ENCODE measurements around the gene NR1I3. TPM values are rescaled to one million over a fixed set of nuclear protein-coding genes. Genes with fewer than 3 reads are reported as not detected.
A peak's percentile ranks its signal among the peaks of the same experiment; 100 is the strongest.

Gene NR1I3
- total RNA-seq, 4 donors from 2014 or later, result 1.2 TPM; not detected in 3

DNA sequence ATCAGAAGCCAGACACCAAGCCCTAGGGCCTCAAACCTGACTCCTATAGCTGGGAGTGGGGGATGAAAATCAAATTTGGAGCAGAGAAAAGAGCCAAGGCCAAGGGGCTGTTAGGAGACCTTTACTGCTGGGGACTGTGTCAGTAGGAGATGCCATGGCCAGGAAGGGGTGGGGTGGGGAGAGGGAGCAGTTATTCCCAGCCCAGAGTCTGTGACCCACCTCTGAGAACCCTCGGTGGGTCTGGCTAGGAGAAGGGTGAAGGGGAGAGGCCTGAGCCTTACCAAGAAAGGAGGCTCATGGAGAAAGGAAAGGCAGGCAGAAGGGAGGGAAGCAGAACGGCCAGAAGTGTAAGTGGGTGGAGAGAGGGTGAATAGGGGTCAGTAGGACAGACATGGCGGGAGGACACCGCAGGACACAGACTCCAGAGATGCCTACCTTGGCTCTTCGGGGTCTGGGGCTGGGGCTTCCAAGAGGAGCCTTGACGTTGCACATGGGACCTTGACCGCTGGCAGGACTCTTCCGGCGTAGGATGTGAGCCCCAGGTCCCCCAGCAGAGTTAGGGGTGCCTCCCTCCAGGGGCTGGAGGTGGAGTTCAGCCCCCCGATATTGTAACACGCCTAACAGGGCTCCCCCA lies 40.3 kb downstream of the NR1I3 start:
- H3K27me3 ChIP-seq, result no peaks in the 10 kb centered on the region
- peak overlapping the region; percentile 98 for H3K27ac ChIP-seq
- TF ChIP-seq POLR2AphosphoS5 (IDR thresholded peaks at IDR 0.05) (no peak), EP300 (IDR thresholded peaks at IDR 0.05) (no peak), POLR2A (IDR thresholded peaks at IDR 0.05) (no peak)
- TF ChIP-seq, protein P1, sequence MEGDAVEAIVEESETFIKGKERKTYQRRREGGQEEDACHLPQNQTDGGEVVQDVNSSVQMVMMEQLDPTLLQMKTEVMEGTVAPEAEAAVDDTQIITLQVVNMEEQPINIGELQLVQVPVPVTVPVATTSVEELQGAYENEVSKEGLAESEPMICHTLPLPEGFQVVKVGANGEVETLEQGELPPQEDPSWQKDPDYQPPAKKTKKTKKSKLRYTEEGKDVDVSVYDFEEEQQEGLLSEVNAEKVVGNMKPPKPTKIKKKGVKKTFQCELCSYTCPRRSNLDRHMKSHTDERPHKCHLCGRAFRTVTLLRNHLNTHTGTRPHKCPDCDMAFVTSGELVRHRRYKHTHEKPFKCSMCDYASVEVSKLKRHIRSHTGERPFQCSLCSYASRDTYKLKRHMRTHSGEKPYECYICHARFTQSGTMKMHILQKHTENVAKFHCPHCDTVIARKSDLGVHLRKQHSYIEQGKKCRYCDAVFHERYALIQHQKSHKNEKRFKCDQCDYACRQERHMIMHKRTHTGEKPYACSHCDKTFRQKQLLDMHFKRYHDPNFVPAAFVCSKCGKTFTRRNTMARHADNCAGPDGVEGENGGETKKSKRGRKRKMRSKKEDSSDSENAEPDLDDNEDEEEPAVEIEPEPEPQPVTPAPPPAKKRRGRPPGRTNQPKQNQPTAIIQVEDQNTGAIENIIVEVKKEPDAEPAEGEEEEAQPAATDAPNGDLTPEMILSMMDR (IDR thresholded peaks at IDR 0.05), result no peak
- H3K36me3 ChIP-seq, result no peaks in the 10 kb centered on the region
- 38% methylated on average over 11 of the region's 11 CpGs for WGBS
- no peaks in the 10 kb centered on the region for H3K9me3 ChIP-seq
- peak overlapping the region; percentile 45 for H3K4me3 ChIP-seq
- DNase-seq (ENCODE audit: low spot score in 2 of 2), result no peak
- H3K4me1 ChIP-seq, result peaks cover 74% of the 10 kb centered on the region

DNA sequence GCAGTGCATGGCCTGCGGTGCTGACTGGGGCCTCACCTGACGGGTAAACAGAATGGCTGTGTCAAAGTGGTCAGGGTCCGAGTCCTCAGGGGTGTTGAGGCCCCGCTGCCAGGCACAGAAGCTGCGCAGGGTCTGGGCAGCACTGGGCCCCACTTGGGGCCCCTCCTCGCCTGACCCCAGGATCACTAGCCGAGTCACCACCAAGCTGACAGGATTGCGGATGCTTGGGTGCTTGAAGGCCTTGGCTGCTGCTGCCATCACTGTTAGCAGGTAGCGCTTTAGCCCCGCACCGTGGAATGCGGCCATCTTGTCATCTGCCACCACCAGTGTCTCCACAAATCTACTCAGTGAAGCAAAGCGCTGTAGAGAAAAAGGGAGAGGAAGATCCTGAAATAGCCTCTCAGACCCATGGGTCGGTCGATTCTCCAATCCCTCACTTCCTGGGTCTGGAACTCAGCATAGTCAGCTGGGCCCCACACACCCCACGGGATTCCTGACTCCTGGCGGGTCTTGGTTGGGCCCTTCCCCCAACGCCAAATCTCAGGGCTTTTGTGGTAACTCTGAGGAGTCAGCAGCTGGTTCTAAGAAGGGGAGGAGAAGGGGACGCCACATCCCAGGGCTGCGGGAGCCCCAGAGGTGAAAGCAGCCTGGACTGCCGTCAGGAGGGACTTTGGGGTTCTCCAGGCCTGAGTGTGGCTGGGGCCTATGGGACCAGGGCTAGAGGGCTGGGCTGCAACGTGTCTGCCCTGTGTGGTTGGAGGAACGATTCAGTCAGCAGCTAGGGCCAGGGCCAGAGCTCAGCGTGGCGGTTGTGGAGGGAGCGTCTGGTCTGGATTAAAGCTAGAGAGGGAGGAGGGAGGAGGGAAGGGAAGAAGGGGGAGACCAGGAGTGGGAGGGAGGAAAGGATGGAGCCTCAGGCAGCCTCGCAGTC lies 41.2 kb downstream of the NR1I3 start:
- H3K4me3 ChIP-seq, result peak overlapping the region; percentile 45
- WGBS, result 56% methylated on average over 23 of the region's 27 CpGs

DNA sequence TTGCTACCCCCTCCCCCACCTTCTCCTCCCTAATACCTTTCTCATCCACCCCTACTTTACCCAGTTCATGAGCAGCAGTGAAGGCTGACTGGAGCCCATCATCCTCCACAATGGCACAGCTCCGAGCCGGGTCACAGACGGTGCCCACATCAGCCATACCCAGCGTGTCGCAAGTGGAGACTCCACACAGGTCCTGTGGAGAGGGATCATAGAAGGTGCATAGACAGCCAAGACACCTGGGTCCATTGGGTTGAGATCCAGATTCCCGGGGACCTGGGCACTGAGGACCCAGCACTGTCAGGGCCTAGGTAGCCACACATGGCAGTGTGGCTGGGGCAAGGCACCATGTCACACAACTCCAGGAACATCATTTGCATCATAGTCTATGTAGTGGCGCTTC lies 41.9 kb downstream of the NR1I3 start:
- no peak for DNase-seq (ENCODE audit: low spot score in 2 of 2)
- H3K27ac ChIP-seq, result peak overlapping the region; percentile 98
- peaks cover 75% of the 10 kb centered on the region for H3K4me1 ChIP-seq

More for the DNA sequence above, 41.2 kb downstream of the NR1I3 start:
- TF ChIP-seq POLR2A (IDR thresholded peaks at IDR 0.05) (peak in 1 of 2 donors; percentile 22), POLR2AphosphoS5 (IDR thresholded peaks at IDR 0.05) (no peak)
- no peak for DNase-seq (ENCODE audit: low spot score in 2 of 2)
- Histone ChIP-seq H3K36me3 (no peaks in the 10 kb centered on the region), H3K27ac (peak overlapping the region; percentile 98), H3K27me3 (no peaks in the 10 kb centered on the region), H3K4me1 (peaks cover 81% of the 10 kb centered on the region), H3K9me3 (no peaks in the 10 kb centered on the region)

DNA sequence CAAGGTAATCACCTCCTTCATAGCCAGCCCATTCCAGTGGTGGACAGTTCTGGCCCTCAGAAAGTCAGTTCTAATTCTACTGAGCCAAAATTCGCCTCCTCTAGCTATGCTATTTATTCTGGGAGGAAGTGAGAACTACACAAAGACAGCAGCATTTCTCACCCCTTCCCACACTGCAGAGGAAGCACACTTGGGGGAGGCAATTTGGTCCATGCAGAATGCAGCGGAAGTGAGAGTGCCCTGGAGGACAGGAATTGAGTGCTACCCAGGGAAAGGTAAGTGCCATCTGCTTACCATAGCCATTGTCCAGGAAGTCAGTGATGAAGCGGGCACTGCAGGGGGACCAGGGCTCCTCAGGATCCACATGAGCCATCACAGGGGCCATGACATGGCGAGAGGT lies 42.8 kb downstream of the NR1I3 start:
- Histone ChIP-seq H3K27me3 (no peaks in the 10 kb centered on the region), H3K9me3 (no peaks in the 10 kb centered on the region), H3K4me1 (peaks cover 69% of the 10 kb centered on the region), H3K4me3 (no peak overlapping the region), H3K36me3 (no peaks in the 10 kb centered on the region), H3K27ac (no peak overlapping the region)
- TF ChIP-seq EP300 (IDR thresholded peaks at IDR 0.05) (no peak), POLR2AphosphoS5 (IDR thresholded peaks at IDR 0.05) (no peak), POLR2A (IDR thresholded peaks at IDR 0.05) (no peak)
- TF ChIP-seq, protein P1 (IDR thresholded peaks at IDR 0.05), result no peak
- WGBS, result 68% methylated on average over 4 of the region's 4 CpGs
- no peak for DNase-seq (ENCODE audit: low spot score in 2 of 2)

More for the DNA sequence above, 41.9 kb downstream of the NR1I3 start:
- whole genome bisulfite sequencing, result 95% methylated on average over 6 of the region's 7 CpGs
- Histone ChIP-seq H3K9me3 (no peaks in the 10 kb centered on the region), H3K36me3 (no peaks in the 10 kb centered on the region), H3K4me3 (peak overlapping the region; percentile 45), H3K27me3 (no peaks in the 10 kb centered on the region)
- TF ChIP-seq EP300 (IDR thresholded peaks at IDR 0.05), result no peak
- TF ChIP-seq POLR2AphosphoS5 (IDR thresholded peaks at IDR 0.05), result no peak
- TF ChIP-seq, protein P1 (IDR thresholded peaks at IDR 0.05), result no peak
- TF ChIP-seq POLR2A (IDR thresholded peaks at IDR 0.05), result no peak

DNA sequence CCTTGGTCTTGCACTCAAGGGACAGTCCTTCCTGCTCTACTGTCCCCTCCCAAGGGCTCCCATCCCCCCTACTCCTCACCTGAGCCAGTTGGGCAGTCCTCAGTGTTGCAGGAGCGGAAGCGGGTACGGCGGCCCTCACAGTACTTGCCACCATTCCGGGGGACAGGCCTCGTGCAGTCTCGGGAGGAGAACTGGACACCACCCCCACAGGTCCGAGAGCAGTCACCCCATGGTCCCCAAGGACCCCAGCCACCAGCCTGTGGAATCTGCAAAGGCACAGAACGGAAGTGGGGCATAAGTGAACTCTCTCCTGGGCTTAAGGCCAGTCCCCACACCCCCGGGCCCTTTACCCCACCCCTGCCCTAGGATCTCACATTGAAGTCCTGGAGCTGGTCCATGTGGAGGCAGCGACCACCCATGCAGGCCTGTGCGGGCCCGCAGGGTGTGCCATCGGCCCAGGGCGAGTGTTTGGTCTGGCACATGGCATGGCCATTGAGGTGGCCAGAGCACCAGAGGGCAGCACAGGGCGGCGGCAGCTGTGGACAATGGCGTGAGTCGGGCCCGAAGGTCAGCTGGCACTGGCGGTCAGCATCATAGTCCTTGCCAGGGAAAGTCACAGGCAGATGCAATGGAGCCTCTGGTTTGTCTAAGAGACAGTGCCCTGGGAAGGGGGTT lies 44.3 kb downstream of the NR1I3 start:
- H3K36me3 ChIP-seq, result no peaks in the 10 kb centered on the region
- no peak overlapping the region for H3K27ac ChIP-seq
- no peak for DNase-seq (ENCODE audit: low spot score in 2 of 2)
- no peaks in the 10 kb centered on the region for H3K9me3 ChIP-seq
- H3K4me3 ChIP-seq, result no peak overlapping the region
- no peaks in the 10 kb centered on the region for H3K27me3 ChIP-seq
- TF ChIP-seq POLR2AphosphoS5 (IDR thresholded peaks at IDR 0.05) (no peak), POLR2A (IDR thresholded peaks at IDR 0.05) (no peak), EP300 (IDR thresholded peaks at IDR 0.05) (no peak)
- TF ChIP-seq, protein P1 (IDR thresholded peaks at IDR 0.05), result no peak
- peaks cover 57% of the 10 kb centered on the region for H3K4me1 ChIP-seq
- 76% methylated on average over 11 of the region's 21 CpGs for WGBS

Measured in suprapubic skin (tissue), 4 donors.